Measurements from ENCODE around the gene CSE1L. TPM values are rescaled to one million over a fixed set of nuclear protein-coding genes. Genes with fewer than 3 reads are reported as not detected.

Gene CSE1L
- total RNA-seq, 6 experiments from 2014 or later, result 19.4 to 35.8 (median 21.6) TPM

DNA sequence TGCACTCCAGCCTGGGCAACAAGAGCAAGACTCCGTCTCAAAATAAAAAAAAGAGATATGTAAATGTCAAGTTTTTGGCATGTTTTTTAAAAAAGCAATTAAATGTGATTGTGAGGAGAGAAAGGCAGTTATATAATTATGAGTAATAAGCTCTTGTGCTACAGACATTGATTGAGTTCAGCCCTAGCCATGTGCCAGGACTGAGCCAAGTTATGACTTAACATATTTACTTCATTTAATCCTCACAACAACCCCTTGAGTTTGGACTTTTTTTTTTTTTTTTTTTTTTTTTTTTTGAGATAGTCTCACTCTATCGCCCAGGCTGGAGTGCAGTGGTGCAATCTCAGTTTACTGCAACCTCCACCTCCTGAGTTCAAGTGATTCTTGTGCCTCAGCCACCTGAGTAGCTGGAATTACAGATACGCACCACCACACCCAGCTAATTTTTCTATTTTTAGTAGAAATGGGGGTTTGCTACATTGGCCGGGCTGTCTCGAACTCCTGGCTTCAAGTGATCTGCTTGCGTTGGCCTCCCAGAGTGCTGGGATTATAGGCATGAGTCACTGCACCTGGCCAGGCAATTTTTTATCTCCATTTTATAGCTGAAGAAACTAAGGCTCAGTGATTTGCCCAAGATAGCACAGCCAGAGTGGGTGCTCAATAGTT, 15.0 kb upstream of the CSE1L start:
- TF ChIP-seq POLR2A (IDR thresholded peaks at IDR 0.05), result no peak
- TF ChIP-seq, protein P1, sequence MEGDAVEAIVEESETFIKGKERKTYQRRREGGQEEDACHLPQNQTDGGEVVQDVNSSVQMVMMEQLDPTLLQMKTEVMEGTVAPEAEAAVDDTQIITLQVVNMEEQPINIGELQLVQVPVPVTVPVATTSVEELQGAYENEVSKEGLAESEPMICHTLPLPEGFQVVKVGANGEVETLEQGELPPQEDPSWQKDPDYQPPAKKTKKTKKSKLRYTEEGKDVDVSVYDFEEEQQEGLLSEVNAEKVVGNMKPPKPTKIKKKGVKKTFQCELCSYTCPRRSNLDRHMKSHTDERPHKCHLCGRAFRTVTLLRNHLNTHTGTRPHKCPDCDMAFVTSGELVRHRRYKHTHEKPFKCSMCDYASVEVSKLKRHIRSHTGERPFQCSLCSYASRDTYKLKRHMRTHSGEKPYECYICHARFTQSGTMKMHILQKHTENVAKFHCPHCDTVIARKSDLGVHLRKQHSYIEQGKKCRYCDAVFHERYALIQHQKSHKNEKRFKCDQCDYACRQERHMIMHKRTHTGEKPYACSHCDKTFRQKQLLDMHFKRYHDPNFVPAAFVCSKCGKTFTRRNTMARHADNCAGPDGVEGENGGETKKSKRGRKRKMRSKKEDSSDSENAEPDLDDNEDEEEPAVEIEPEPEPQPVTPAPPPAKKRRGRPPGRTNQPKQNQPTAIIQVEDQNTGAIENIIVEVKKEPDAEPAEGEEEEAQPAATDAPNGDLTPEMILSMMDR (IDR thresholded peaks at IDR 0.05), result no peak
- H3K4me3 ChIP-seq, result no peak overlapping the region
- no peaks in the 10 kb centered on the region for H3K27me3 ChIP-seq
- WGBS (ENCODE audit: insufficient coverage, low coverage, low lambda C conversion rate, missing lambda C conversion rate), result 86% methylated on average over 4 of the region's 6 CpGs
- ATAC-seq (no peak), DNase-seq (no peak)
- no peak overlapping the region for H3K27ac ChIP-seq
- no peaks in the 10 kb centered on the region for H3K9me3 ChIP-seq
- no peaks in the 10 kb centered on the region for H3K4me1 ChIP-seq
- intact Hi-C loops (cut with DNase I), result no loop called here
- H3K36me3 ChIP-seq, result peaks cover 0 to 75% (median 21%) of the 10 kb centered on the region in 4 donors

DNA sequence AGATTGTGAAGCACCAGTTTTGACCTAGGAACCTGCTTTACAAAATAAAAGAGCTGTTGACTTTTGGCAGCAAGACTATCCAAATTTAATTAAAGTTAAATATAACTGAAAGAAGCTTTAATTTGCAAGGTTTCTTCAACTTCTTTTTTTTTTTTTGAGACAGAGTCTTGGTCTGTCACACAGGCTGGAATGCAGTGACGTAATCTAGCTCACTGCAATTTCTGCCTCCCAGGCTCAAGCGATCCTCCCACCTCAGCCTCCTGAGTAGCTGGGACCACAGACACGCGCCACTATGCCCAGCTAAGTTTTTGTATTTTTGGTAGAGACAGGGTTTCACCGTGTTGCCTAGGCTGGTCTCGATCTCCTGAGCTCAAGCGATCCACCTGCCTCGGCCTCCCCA, 13.7 kb upstream of the CSE1L start:
- intact Hi-C loops (cut with DNase I), result no loop called here
- DNase-seq (no peak), ATAC-seq (no peak)
- Histone ChIP-seq H3K9me3 (no peaks in the 10 kb centered on the region), H3K27me3 (no peaks in the 10 kb centered on the region), H3K4me3 (no peak overlapping the region), H3K36me3 (peaks cover 0 to 65% (median 19%) of the 10 kb centered on the region in 4 donors), H3K27ac (no peak overlapping the region), H3K4me1 (no peaks in the 10 kb centered on the region)
- TF ChIP-seq, protein P1 (IDR thresholded peaks at IDR 0.05), result no peak
- TF ChIP-seq POLR2A (IDR thresholded peaks at IDR 0.05), result no peak
- 95% methylated on average over 8 of the region's 8 CpGs for WGBS (ENCODE audit: insufficient coverage, low coverage, low lambda C conversion rate, missing lambda C conversion rate)

DNA sequence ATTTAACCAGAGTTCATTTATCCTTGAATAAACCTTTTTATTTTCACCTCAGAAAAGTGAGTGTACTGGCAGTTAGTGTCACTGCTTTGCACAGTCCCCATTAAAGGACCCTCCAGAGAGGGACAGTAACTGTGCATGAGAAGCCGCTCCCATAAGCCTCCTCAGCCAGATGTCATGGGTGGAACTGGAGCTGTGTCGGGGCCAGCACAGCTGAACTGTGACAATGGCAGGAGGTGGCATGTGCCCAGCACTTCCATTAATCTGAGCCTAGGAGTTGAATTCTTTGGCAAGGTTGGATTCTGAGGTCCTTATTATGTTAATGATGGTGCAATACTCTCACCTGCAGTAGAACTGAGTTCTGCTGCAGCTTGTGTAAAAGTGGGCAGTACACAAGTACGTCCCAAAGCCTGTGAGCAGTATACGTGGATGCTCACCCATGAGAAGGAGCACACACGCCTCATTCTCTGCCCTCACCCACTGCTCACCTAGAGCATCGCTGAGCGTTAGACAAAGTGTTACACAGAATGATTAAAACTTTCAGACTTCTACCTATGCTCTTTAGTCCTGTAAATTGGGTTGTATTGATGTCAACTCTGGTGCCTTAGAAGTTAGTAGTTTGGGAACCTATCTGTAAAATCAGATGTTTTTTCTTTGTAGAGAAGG, 11.9 kb upstream of the CSE1L start:
- WGBS (ENCODE audit: insufficient coverage, low coverage, low lambda C conversion rate, missing lambda C conversion rate), result 100% methylated on average over 5 of the region's 7 CpGs
- no peak overlapping the region for H3K27ac ChIP-seq
- H3K27me3 ChIP-seq, result no peaks in the 10 kb centered on the region
- intact Hi-C loops (cut with DNase I), result no loop called here
- ATAC-seq (no peak), DNase-seq (no peak)
- H3K4me1 ChIP-seq, result no peaks in the 10 kb centered on the region
- H3K9me3 ChIP-seq, result no peaks in the 10 kb centered on the region
- H3K4me3 ChIP-seq, result no peak overlapping the region
- H3K36me3 ChIP-seq, result peaks cover 0 to 49% (median 11%) of the 10 kb centered on the region in 4 donors
- TF ChIP-seq POLR2A (IDR thresholded peaks at IDR 0.05), result no peak
- TF ChIP-seq, protein P1 (IDR thresholded peaks at IDR 0.05), result no peak

DNA sequence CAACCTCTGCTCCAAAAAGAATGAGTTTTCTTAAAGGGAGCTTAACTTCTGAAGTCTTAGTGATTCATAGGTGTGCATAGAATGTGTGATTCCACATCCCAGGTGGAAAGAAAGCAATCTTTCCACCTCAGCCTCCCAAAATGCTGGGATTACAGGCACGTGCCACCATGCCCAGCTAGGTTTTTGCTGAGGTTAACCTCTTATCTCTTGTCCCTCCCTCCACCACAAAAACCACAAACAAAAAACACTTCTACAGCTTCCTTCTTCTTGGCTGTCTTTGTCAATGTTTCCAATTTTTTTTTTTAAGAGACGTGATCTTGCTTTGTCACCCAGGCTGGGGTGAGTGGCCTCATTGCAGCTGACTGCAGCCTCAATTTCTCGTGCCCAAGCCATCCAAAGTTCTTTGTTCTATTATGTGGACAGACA, 8.1 kb upstream of the CSE1L start:
- TF ChIP-seq, protein P1 (IDR thresholded peaks at IDR 0.05), result no peak
- no peak for TF ChIP-seq POLR2A (IDR thresholded peaks at IDR 0.05)
- Histone ChIP-seq H3K36me3 (peaks cover 0 to 30% (median 6%) of the 10 kb centered on the region in 4 donors), H3K4me3 (no peak overlapping the region), H3K4me1 (no peaks in the 10 kb centered on the region), H3K9me3 (no peaks in the 10 kb centered on the region), H3K27me3 (no peaks in the 10 kb centered on the region), H3K27ac (no peak overlapping the region)
- peak in 1 of 4 donors; percentile 40 for ATAC-seq
- DNase-seq, result no peak
- 46% methylated on average over 3 of the region's 3 CpGs for WGBS (ENCODE audit: insufficient coverage, low coverage, low lambda C conversion rate, missing lambda C conversion rate)
- intact Hi-C loops (cut with DNase I), result no loop called here
